GM20000 (cell line): ENCODE results near the gene OSBPL8.

Source experiments
- DNase-seq: peaks from one replicate; pipeline ENCODE4 v3.0.0; 2012; ENCODE audit warnings: low spot score
- CTCF ChIP-seq: IDR thresholded peaks from 2 replicates; pipeline ENCODE4 v1.5.1; 2012; ENCODE audit warnings: mild to moderate bottlenecking, control low read depth; ENCODE audit errors: extremely low read depth, missing control alignments

OSBPL8 gene

GRCh38 chr12:76555797-76556196 is 3.8 kb downstream of the OSBPL8 start:
- no peak for DNase-seq
- TF ChIP-seq CTCF: no peak

GRCh38 chr12:76555231-76555767 is 4.3 kb downstream of the OSBPL8 start:
- DNase-seq: no peak
- no peak for TF ChIP-seq CTCF

GRCh38 chr12:76554405-76555230 is 5.0 kb downstream of the OSBPL8 start:
- no peak for DNase-seq
- no peak for TF ChIP-seq CTCF

- no peak for DNase-seq
- TF ChIP-seq CTCF: no peak
Observed at GRCh38 chr12:76552343-76552938, 7.1 kb downstream of the OSBPL8 start.

GRCh38 chr12:76551482-76551888 is 8.1 kb downstream of the OSBPL8 start:
- TF ChIP-seq CTCF: no peak

GRCh38 chr12:76549131-76549530 is 10.4 kb downstream of the OSBPL8 start:
- no peak for TF ChIP-seq CTCF
- DNase-seq: no peak

More at GRCh38 chr12:76551482-76551888, 8.1 kb downstream of the OSBPL8 start:
- peak; percentile 4 for DNase-seq

GRCh38 chr12:76548222-76548837 is 11.2 kb downstream of the OSBPL8 start:
- TF ChIP-seq CTCF: no peak
- no peak for DNase-seq
